HG03460 (cell line): Measurements from ENCODE around the gene ZKSCAN2.

Experiments used
- ATAC-seq: cut with Tn5 transposase; IDR thresholded peaks from one replicate; pipeline ENCODE4 v1.9.1; 2021; ENCODE audit not compliant: unreplicated experiment

The ZKSCAN2 gene

DNA sequence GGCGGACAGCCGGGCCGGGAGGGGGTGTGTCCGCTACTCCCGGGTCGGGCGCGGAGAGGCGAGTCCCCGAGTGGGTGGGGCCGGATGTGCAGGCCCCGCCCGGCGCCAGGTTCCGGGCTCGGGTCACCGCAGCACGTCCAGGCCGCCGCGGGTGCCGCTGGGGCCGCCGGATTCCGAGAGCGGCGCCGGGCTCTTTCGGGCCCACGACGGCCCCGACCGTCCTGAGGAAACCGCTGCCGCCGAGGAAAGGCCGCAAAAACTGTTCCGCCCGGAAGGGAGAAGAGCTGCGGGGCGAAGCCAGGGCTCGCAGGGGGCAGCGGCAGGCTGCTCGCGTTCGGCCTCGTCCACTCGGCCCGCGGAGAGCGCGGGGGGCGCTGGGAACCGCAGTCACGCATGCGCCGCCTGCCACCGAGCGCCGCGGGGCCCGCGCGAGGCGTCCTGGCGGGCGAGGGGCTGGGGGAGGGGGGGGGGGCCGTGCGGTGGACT, at the start of gene ZKSCAN2:
ZKSCAN2 (minus strand) TSS at position 376 of the 486 bp plus-strand sequence. CDS start 718 bp downstream, outside the sequence.
- ATAC-seq = peak; percentile 82

- ATAC-seq = no peak
Observed at GRCh38 chr16:25299792-25300590, 42.3 kb upstream of the ZKSCAN2 start.

GRCh38 chr16:25298165-25298872, 40.7 kb upstream of the ZKSCAN2 start:
- ATAC-seq = no peak

- no peak for ATAC-seq
Observed at GRCh38 chr16:25297151-25297787, 39.6 kb upstream of the ZKSCAN2 start.

DNA sequence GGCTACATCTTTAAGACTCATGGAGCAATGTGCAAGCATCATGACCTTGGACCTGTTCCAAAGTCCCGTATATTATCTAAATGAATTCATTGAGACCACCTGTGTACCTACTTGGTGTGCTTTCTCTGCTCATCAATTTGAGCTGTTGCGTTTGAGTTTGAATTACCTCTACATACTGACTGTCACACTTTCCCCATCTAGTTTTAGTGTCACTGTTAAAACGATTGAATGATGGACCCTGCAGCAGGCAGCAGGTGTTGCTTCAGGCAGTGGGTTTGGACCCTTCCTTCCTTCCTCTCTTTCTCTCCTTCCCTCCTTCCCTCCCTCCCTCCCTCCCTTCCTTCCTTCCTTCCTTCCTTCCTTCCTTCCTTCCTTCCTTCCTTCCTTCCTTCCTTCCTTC, 33.9 kb upstream of the ZKSCAN2 start:
- no peak for ATAC-seq

GRCh38 chr16:25289466-25289865, 31.8 kb upstream of the ZKSCAN2 start:
- ATAC-seq = no peak

DNA sequence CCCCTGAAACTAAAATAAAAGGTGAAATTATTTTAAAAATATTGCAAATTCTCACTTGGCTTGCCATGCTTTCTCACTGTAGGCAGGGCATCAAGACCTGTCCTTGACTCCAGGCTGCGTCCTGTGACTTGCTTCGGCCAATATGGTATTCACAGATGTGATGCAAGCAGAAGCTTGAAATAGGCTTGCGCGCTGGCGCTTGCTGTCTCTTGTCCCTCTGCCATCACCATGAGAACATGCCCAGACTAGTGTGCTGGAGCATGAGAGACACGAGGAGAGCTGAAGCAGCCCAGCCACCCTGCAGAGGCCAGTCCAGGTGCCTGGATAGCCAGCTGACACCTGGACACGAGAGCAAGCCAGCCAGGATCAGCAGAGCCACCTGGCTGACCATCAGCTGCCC, 21.8 kb upstream of the ZKSCAN2 start:
- no peak for ATAC-seq

GRCh38 chr16:25271421-25271820, 13.8 kb upstream of the ZKSCAN2 start:
- ATAC-seq = no peak

- ATAC-seq = no peak
Observed at GRCh38 chr16:25270577-25270976, 12.9 kb upstream of the ZKSCAN2 start.

DNA sequence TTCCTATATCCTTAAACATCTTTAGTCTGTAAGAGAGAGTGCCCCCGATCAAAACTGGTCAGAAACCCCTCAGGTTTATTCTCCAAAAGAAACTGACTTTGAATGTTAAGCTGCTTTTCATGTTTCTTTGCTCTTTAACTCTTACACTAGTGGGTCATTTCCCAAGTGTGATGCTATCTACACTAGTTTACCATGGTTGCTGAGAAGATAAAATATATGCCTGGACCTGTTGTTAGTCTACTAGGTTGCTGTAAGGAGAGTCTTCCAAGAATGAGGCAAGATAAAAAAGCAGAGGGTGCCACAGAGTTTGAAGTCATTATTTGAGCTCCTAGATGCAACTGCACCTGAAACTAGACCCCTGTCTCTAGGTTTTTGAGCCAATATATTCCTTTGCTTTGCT, 12.2 kb upstream of the ZKSCAN2 start:
- ATAC-seq = no peak

GRCh38 chr16:25265968-25266367, 8.3 kb upstream of the ZKSCAN2 start:
- ATAC-seq = no peak

DNA sequence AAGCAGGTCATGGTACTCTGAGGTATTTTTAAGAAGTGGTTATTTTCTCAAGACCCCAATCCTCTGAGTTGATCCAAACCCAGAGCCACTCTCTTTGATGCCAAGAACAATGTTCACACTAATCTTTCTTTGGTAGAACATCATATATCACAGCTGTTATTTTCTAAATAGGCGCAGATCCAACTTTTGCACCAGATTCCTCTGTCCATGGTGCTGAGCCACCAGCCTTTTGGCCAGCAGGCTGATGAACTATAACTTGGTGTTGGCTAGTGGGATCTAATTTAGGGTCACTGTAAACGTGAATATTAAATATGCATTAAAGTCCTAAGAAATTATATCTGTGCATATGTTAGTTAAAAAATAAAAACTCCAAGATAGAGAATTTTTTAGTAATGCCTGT, 7.0 kb upstream of the ZKSCAN2 start:
- no peak for ATAC-seq

DNA sequence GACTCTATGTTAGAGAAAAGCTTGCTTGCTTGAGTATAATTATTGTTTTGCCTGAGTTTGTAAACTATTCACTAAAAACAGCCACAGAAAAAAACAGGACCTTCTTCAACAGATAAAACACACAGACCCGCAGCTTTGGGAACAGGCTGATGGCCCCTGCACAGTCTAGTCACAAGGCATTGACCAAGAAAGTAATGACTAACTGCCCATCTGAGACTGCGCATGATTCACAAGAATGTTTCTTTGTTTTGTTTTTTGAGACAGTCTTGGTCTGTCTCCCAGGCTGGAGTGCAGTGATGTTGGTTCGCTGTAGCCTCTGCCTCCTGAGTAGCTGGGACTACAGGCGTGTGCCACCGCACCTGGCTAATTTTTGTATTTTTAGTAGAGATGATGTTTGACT, 2.8 kb upstream of the ZKSCAN2 start:
- ATAC-seq = no peak

DNA sequence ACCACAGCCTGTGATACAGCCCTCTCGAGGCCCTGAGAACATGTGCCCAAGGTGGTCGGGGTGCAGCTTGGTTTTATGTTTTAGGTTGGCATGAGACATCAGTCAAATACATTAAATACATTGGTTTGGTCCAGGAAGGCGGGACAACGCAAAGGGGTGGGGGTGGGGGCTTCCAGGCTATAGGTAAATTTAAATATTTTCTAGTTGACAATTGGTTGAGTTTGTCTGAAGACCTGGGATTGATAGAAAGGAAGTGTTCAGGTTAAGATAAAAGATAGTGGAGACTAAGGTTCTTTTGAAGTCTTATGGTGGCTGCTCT, 1.2 kb upstream of the ZKSCAN2 start:
- no peak for ATAC-seq

DNA sequence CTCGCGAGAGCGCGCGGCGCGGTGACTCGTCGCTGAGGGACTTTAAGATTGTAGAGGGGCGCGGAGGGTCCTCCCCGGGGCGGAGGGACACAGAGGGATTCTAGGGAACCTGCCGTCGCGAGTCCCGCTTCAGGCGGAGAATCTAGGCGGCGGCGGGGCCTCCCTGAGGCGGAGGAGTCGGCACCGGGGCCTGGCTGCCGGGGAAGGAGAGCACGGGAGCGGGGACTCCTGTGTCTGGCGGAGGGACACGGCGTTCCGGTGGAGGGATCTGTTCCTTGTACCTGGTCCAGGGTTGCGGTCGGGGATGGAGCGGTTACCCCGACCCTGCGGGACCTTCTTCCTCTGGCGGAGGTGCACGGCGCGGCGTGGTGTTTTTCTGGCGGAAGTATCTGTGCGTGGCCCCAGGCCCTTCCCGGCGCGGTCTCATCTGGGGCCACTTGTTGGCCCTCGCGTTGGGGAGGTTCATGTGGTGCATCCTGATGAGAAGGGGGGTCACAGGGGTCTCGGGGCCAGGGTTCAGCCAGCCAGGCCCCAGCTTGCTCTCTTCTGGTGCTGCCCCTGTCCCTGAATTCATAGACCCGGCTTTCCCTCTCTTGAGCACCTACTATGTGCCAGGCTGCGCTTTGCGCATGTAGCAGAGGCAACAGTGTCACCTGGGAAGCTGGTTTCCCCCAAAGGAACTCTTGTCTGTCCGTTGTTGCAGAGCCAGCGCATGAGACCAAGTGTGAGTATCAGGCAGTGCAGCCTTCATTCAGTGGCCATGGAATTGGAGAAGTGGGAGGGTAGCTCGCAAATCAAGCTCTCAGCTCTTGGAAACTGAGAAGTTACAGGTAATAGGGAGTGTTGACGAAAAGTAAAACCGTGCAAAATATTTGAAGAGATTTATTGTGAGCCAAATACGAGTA, 563 bp upstream of the ZKSCAN2 start:
- peak; percentile 48 for ATAC-seq

- peak; percentile 10 for ATAC-seq
Observed at GRCh38 chr16:25256695-25257469, 763 bp downstream of the ZKSCAN2 start.

- no peak for ATAC-seq
Observed at GRCh38 chr16:25253322-25253721, 4.3 kb downstream of the ZKSCAN2 start.

DNA sequence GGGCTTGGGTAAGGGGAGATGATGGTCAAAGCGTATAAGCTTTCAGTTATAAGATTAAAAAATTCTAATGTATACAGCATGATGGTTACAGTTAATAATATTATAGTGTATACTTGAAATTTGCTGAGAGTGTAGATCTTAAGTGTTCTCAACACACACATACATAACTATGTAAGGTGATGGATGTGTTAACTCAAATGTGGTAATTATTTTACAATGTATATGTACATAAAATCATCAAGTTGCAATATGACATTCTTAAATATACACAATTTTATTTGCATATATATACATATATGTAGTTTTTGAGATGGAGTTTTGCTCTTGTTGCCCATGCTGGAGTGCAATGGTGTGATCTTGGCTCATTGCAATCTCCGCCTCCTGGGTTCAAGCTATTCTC, 7.2 kb downstream of the ZKSCAN2 start:
- no peak for ATAC-seq

DNA sequence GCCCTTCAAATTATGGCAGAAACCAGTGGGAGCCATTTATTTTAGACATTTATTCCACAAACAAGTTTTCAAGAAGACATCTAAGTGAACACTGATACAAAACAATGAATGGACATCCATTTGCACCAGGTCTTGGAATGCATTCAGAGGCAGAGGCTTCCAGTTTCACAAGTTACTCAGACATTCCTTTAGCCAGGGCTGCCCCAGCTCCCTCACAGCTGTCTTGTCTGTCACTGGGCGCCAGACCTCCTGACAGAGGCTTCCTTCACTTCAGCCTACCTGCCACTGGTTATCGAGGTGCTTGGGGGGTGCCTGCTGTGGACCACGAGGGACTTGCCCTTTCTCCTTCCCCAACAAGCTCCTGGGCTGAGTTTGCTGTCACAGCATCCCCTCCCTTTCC, 21.7 kb downstream of the ZKSCAN2 start:
- no peak for ATAC-seq

DNA sequence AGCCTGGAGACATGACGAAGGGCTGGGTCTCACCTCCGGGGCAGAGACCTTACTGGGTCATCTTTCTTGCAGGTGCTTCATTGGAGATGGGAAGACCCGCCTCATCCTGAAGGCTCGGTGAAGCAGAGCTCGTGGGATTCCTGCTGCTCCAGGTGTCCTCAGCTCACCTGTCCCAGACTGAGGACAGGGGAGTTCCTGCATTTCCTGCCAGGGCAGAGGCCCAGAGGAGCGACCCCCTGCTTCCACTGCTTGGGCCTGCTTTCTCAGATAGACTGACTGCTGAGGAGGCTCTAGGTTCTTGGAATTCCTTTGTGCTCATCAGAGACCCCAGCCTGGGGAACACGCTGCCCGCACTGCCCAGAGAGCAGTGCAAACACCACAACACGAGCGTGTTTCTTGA, 29.3 kb downstream of the ZKSCAN2 start:
- no peak for ATAC-seq
